Stimulated activated CD4-positive, alpha-beta T cell treated with anti-CD3 and anti-CD28 coated beads, TNF-alpha, amount 100 ng/mL, for 1 hour (primary cell): Measurements from ENCODE around the gene GP9.
"Not testable (repeated sequence)": the region's sequence is repeated elsewhere in the genome, so short reads cannot be mapped to it uniquely, and the experiment has no call there.

ENCODE experiments used
- DNase-seq, 3 donors: peaks; one replicate each; pipeline ENCODE4 v3.0.0-alpha.2; 2020; ENCODE audit warnings: low read depth in 3 of 3, low spot score in 1 of 3

GP9 gene

GRCh38 chr3:129069313-129070085 is 8.9 kb downstream of the GP9 start:
- DNase-seq: not testable (repeated sequence)

- no peak for DNase-seq
Observed at GRCh38 chr3:129070086-129070885, 9.7 kb downstream of the GP9 start.

GRCh38 chr3:129077222-129077621 is 16.6 kb downstream of the GP9 start:
- no peak for DNase-seq

- DNase-seq: no peak
Observed at GRCh38 chr3:129078510-129078909, 17.9 kb downstream of the GP9 start.

GRCh38 chr3:129081503-129081902 is 20.9 kb downstream of the GP9 start:
- no peak for DNase-seq

- DNase-seq: no peak
Observed at GRCh38 chr3:129082026-129082425, 21.4 kb downstream of the GP9 start.

GRCh38 chr3:129084501-129084900 is 23.9 kb downstream of the GP9 start:
- DNase-seq: no peak

- no peak for DNase-seq
Observed at GRCh38 chr3:129085165-129085715, 24.7 kb downstream of the GP9 start.

- DNase-seq: no peak
Observed at GRCh38 chr3:129085818-129086217, 25.2 kb downstream of the GP9 start.

GRCh38 chr3:129087138-129087702 is 26.6 kb downstream of the GP9 start:
- no peak for DNase-seq

- DNase-seq: not testable (repeated sequence)
Observed at GRCh38 chr3:129087904-129088303, 27.3 kb downstream of the GP9 start.

- DNase-seq: not testable (repeated sequence)
Observed at GRCh38 chr3:129088312-129088711, 27.7 kb downstream of the GP9 start.

- DNase-seq: no peak
Observed at GRCh38 chr3:129095285-129095684, 34.7 kb downstream of the GP9 start.

- DNase-seq: no peak
Observed at GRCh38 chr3:129100274-129100673, 39.7 kb downstream of the GP9 start.

GRCh38 chr3:129101370-129102138 is 41.0 kb downstream of the GP9 start:
- no peak for DNase-seq

- no peak for DNase-seq
Observed at GRCh38 chr3:129103296-129103695, 42.7 kb downstream of the GP9 start.

- DNase-seq: no peak
Observed at GRCh38 chr3:129104051-129104450, 43.5 kb downstream of the GP9 start.

- no peak for DNase-seq
Observed at GRCh38 chr3:129104498-129105079, 44.0 kb downstream of the GP9 start.

- DNase-seq: no peak
Observed at GRCh38 chr3:129105862-129106261, 45.3 kb downstream of the GP9 start.

- DNase-seq: no peak
Observed at GRCh38 chr3:129106320-129106719, 45.7 kb downstream of the GP9 start.
